Measurements from ENCODE around the gene BARX1.
A peak's percentile ranks its signal among the peaks of the same experiment; 100 is the strongest.

Gene BARX1

DNA sequence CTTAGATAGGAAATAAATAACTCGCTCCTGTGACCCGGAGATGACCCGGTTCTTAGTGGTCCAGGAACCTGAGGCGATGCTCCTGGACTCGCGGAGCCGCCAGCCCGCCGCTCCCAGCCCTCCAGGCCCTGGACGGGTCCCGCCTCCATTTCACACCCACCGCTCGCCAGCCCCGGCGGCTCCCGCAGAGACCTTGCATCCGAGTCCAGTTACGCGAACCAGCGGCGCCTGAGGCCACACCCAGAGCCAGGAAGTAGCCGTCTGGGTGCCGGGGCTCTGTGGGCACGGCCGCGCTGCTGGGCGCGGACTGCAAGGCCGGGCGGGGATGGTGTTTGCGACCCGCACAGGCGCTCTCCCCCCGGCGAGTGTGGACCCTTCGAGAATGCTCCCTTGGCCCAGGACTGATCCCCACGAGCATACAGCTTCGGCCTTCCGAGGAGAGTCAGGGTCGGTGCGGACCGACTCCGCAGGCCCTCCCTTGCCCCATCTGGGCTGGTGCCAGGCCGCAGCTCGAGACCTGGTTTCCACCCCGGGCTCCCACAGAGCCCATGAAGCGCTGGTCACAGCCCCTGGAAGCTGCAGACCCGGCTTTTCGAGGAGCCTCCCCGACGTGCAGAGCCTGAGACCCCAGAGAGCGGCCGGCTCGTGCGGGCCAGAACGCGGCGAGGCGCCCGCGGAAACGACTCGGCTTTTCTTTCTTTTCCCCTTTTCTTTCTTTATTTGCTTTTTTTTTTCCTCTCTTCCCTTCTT lies 5.2 kb upstream of the BARX1 start:
- Mint-ChIP-seq H3K27ac (no peak overlapping the region), H3K27me3 (peaks cover 43% of the 10 kb centered on the region), H3K4me1 (ENCODE audit: low read depth) (peaks cover 35% of the 10 kb centered on the region), H3K36me3 (peaks cover 2% of the 10 kb centered on the region), H3K4me3 (no peak overlapping the region), H3K9me3 (ENCODE audit: low read depth) (no peaks in the 10 kb centered on the region)

DNA sequence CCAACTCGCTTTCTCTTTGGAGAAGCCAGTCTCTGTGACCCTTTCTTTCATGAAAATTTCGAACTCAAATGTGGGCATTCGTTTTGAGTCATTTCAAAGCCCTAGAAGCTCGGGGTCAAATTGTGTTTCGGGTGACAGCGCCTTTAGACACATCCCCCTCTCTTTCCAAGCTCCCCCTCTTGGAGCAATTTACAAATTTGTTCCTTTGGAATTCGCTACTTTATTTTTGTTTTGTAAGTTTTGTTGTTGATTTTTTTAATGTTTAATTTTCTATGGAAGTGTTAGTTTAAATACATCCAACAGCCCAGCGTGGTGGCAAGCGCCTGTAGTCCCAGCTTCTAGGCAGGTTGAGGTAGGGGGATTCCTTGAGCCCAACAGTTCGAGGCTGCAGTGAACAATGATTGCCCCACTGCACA lies 4.6 kb upstream of the BARX1 start:
- Mint-ChIP-seq H3K27ac (no peak overlapping the region), H3K9me3 (ENCODE audit: low read depth) (no peaks in the 10 kb centered on the region), H3K36me3 (peaks cover 2% of the 10 kb centered on the region), H3K4me1 (ENCODE audit: low read depth) (peaks cover 36% of the 10 kb centered on the region), H3K27me3 (peaks cover 40% of the 10 kb centered on the region), H3K4me3 (peak overlapping the region; percentile 68)

DNA sequence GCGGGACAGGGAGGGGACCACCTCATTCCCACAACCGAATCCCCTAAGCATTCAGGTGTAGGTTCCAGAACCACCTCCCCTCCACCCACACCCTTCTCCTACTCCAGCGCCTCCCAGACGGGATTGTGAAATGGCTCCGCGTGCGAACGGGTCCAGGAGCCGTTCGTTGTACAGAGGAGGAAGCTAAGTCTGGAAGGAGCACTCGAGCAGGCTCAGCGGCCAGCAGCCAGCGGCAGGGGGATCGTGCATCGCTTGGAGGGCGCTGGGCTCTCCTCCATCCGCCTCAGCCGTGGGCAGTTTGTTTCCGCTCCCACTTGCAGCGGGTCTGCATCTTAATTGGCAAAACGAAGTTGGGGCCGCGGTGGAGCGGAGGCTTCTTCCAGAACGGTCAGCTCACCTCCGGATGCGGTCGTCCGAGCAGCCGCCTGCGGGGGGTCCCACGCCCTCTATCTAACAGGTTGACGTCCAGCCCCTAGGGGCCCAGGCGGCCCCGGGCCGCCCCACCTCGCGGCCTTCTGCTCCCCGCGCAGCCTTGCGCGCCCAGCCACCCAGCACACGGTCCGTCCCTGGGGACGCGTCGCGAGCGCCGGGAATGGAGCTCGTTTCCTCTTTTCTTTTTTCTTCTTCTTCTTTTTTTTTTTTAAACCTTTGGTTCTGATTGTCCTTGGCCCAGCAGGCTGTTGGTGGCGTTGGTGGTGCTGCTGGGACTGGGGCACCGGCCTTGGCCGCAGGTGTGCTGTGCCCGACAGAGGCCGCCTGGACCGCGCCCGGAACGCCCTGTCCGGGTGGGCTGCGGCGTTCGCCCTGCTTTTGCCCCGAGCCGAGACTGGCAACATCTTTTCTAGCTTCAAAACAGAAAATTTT lies 3.9 kb upstream of the BARX1 start:
- Mint-ChIP-seq H3K27ac (no peak overlapping the region), H3K27me3 (peaks cover 37% of the 10 kb centered on the region), H3K4me3 (peak overlapping the region; percentile 72), H3K9me3 (ENCODE audit: low read depth) (no peaks in the 10 kb centered on the region), H3K36me3 (peaks cover 2% of the 10 kb centered on the region), H3K4me1 (ENCODE audit: low read depth) (peaks cover 36% of the 10 kb centered on the region)

DNA sequence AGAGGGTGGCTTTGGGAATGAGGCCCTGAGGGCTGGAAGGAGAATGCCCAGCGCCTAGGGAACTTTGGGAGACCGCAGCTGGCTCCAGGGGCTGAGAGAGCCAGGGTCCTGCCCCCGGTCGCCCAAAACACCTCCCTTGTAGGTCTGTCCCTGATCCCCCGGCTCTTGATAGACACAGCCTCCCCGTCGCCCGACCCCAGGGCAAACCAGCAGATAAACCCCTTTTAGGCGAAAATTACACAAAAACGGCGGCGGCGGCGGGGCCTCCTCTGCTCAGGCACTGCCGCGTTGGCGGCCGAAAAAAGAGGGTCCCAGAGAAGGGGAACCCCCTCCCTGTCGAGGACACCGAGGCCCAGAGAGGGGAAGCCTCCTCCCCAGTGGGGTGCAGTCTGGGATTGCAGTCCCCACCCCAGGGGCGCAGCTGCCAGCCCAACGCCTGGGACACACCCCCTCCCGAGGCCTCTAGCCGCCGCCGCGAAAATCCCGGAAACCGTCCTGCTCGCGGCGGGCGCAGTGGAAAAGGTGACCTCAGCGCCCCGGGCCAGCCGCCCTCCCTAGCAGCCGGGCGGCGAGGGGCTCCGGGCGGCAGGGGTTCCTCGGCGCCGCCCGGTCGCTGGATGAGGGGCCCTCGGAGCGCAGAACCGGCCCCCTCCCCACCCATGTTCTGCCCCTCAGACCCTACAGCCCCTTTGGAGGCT lies 3.1 kb upstream of the BARX1 start:
- peaks cover 43% of the 10 kb centered on the region for H3K4me1 Mint-ChIP-seq (ENCODE audit: low read depth)
- H3K9me3 Mint-ChIP-seq (ENCODE audit: low read depth), result no peaks in the 10 kb centered on the region
- peak overlapping the region; percentile 72 for H3K4me3 Mint-ChIP-seq
- H3K27ac Mint-ChIP-seq, result no peak overlapping the region
- peaks cover 45% of the 10 kb centered on the region for H3K27me3 Mint-ChIP-seq
- peaks cover 2% of the 10 kb centered on the region for H3K36me3 Mint-ChIP-seq

DNA sequence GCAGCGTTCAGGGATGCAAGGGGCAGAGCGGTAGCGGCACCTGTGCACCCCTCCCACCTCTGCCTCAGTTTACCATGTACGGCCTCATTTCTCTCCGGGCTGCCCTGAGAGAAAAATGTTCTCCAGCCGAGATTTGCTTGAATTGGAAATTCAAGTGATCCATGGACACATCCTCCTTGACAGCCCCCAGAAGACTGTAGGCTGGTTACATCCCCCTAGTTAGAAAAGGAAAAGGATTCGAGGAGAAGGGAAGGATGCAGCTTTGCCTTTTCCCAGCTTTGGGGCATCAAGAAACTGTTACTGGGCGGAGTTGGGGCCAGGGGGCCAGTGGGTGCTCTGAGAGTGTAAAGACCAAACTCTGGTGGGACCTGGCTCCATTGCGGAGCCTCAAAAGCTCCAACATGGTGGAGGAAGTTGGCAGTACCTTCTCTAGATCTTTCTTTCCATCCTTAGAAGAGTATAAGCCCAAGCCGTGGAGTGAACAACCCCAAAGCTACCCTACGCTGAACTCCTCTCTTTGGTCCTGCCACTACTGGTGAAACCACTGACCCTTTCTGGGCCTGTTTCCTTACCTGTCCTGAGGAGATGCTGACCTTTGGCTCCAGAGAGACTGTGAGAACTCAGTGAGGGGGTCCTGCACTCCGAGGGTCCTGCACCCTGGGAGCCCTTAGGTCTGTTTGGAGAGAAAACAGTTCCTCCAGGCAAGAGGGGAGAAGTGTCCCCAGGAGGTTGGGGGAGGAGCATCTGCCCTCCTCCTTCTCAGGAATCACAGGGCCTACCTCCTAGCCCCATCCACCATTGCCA lies 1.0 kb upstream of the BARX1 start:
- no peaks in the 10 kb centered on the region for H3K9me3 Mint-ChIP-seq (ENCODE audit: low read depth)
- H3K27me3 Mint-ChIP-seq, result peaks cover 42% of the 10 kb centered on the region
- H3K27ac Mint-ChIP-seq, result no peak overlapping the region
- peak overlapping the region; percentile 86 for H3K4me3 Mint-ChIP-seq
- H3K36me3 Mint-ChIP-seq, result peaks cover 2% of the 10 kb centered on the region
- peaks cover 38% of the 10 kb centered on the region for H3K4me1 Mint-ChIP-seq (ENCODE audit: low read depth)

DNA sequence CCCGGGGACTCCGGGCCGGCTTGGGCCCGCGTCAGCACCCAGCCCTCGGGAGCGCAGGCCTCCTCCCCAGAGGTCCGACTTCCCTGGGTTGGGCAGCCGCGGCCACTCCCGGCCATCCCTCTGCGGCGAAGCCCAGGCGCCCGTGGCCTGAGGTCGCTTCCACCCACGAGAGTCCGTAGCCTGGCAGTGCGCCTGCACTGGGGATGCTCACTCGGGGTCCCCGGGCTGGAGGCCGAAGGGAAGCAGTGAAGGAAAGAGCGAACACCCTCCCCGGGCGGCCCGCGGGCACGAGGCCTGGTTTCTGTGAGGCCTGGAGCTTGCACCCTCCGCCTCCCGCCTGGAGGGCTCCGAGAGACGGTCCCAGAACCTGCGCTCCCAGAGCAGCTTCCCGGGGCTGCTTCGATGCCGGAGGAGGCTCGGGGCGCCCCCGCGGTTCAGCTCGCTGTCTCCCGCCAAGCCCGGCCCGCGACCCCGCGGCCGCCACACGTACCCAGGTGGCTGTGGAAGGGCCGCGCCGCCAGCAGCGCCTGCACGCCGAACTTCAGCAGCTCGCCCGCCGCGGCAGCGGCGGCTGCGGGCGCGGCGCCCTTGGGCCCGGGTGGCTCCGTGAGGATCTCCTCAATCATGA lies 607 bp downstream of the BARX1 start:
- Mint-ChIP-seq H3K4me1 (ENCODE audit: low read depth) (peaks cover 42% of the 10 kb centered on the region), H3K27ac (no peak overlapping the region), H3K9me3 (ENCODE audit: low read depth) (no peaks in the 10 kb centered on the region), H3K36me3 (peaks cover 2% of the 10 kb centered on the region), H3K27me3 (peaks cover 45% of the 10 kb centered on the region), H3K4me3 (no peak overlapping the region)

DNA sequence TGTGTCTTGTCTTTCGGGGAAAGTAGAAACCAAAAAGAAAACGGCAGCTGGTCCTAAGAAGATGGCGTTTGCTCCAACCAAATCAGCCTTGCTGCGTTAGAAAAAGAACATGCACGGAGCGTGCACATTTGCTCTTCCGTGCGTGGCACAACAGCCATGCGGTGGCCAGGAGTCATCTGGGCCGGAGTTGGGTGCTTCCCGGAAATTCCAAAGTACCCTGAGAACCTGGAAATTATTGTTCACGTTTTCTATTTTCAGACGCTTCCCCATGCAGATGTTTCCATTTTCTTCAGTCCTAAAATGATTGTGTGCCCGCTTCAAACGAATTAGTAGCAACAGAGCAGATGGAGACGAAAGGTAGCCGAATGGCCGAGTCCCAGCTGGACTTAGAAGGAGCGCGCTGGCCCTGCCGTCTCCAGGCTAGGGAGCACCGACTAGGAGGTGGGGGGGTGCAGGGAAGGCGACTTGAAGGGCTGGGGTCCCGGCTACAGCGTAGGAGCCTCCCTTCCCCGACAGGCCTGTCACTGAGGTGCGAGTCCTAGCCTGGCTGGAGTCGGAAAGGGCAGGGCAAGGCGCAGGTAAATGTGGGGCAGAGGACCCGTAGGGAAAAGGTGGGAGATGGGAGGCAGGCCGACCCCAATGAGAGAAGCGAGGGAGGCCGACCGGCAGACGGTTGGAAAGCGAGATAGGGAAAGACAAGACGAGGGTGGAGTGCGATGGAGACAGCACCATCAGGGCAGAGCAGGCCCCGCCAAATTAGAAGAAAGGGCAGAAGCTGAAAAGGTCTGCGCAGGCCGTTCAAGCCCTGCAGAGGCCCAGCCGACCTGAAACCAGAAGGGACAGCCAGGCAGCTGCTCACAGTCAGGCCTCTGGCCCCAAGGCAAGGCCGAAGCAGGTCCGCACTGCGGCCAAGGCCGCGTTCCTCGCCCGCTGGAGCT lies 1.4 kb downstream of the BARX1 start:
- H3K36me3 Mint-ChIP-seq, result peaks cover 2% of the 10 kb centered on the region
- peak overlapping the region; percentile 80 for H3K4me3 Mint-ChIP-seq
- H3K9me3 Mint-ChIP-seq (ENCODE audit: low read depth), result no peaks in the 10 kb centered on the region
- H3K27ac Mint-ChIP-seq, result peak overlapping the region; percentile 41
- H3K4me1 Mint-ChIP-seq (ENCODE audit: low read depth), result peaks cover 40% of the 10 kb centered on the region
- peaks cover 42% of the 10 kb centered on the region for H3K27me3 Mint-ChIP-seq

DNA sequence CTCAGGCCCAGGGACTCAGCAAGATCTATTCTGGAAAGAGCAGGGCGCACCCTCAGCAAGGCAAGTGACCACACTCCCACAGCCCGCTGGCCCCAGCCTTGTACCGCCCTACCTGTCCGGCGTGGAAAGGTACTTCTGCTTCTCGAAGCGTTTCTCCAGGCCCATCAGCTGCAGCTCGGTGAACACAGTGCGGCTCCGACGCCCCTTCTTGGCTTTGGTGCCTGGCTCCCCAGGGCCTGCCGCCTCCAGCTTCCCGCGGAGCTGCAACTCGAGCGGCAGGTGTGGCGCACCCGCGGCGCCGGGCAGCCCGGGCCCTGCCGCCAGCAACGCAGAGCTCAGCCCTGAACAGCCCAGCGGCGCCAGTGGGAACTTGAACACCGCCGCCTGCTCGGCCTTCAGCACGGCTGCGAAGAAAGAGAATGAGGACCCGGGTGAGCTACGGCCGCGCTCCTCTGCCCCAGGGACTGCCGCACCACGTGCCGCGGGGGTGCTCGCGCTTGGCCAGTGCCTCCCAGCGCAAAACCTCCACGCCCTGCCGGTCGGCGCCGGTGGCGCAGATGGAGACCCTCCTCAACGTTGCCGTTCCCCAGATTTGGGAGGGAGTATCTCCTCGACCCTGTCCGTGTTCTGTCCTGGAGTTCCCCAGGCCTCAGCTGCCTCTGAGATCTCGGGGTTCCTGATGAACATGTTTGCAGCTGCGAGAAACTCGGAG lies 2.2 kb downstream of the BARX1 start:
- Mint-ChIP-seq H3K36me3 (peaks cover 2% of the 10 kb centered on the region), H3K4me1 (ENCODE audit: low read depth) (peaks cover 37% of the 10 kb centered on the region), H3K27ac (no peak overlapping the region), H3K27me3 (peaks cover 41% of the 10 kb centered on the region), H3K9me3 (ENCODE audit: low read depth) (no peaks in the 10 kb centered on the region), H3K4me3 (peak overlapping the region; percentile 80)

DNA sequence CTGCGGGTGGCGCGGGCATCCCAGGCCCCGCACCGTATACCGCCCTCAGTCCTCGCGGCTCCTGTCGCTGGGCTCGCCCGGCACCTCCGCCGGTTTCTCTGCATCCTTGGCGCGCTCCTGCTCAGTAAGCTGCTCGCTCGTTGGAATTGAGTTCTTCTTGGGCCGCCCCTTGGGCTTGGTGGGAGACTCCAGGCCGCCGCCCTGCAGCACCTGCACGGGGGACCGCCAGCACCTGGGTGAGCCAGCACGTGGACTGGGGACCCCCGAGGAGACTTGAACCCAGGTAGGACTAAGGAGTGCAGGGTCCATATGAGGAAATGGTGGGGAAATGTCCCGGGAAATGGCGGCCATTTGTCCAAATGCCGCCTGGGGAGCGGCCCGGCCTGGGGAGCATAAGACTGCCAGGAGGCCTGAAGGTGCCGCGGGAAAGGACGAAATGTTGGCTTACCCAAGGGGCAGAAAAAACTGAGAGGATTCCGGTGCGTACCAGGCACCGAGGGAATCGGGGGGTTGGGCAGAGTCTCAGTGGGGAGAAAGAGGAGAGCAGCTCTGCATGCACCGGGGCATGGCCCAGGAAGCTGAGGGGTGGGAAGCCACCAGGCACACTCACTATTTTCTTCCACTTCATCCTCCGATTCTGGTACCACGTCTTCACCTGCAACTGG lies 2.9 kb downstream of the BARX1 start:
- no peaks in the 10 kb centered on the region for H3K36me3 Mint-ChIP-seq
- peaks cover 40% of the 10 kb centered on the region for H3K27me3 Mint-ChIP-seq
- peaks cover 41% of the 10 kb centered on the region for H3K4me1 Mint-ChIP-seq (ENCODE audit: low read depth)
- H3K9me3 Mint-ChIP-seq (ENCODE audit: low read depth), result no peaks in the 10 kb centered on the region
- H3K27ac Mint-ChIP-seq, result no peak overlapping the region
- peak overlapping the region; percentile 78 for H3K4me3 Mint-ChIP-seq

DNA sequence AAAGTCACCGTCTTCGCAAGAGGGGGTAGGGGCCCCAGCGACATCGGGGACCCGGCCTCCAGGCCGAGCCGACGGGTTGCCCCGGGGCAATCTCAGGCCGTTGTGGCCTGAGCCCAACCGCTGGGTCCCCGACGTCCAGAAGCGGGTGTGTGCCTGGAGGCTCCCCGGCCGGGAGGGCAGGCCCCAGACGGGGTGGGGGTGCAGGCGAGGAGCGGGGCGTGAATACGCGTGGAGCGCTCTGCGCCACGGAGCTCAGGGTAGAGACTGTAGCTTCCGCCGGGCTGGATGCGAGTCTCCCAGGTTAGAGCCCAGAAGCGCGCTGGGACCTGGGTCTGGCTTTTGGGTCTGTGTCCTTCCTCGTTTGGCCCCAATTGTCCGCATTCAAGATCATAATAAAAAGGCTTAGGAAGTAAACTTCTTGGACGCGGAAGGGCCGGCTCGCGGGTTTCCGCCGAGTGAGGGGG lies 3.5 kb downstream of the BARX1 start:
- H3K9me3 Mint-ChIP-seq (ENCODE audit: low read depth), result no peaks in the 10 kb centered on the region
- H3K27ac Mint-ChIP-seq, result no peak overlapping the region
- H3K4me3 Mint-ChIP-seq, result peak overlapping the region; percentile 78

DNA sequence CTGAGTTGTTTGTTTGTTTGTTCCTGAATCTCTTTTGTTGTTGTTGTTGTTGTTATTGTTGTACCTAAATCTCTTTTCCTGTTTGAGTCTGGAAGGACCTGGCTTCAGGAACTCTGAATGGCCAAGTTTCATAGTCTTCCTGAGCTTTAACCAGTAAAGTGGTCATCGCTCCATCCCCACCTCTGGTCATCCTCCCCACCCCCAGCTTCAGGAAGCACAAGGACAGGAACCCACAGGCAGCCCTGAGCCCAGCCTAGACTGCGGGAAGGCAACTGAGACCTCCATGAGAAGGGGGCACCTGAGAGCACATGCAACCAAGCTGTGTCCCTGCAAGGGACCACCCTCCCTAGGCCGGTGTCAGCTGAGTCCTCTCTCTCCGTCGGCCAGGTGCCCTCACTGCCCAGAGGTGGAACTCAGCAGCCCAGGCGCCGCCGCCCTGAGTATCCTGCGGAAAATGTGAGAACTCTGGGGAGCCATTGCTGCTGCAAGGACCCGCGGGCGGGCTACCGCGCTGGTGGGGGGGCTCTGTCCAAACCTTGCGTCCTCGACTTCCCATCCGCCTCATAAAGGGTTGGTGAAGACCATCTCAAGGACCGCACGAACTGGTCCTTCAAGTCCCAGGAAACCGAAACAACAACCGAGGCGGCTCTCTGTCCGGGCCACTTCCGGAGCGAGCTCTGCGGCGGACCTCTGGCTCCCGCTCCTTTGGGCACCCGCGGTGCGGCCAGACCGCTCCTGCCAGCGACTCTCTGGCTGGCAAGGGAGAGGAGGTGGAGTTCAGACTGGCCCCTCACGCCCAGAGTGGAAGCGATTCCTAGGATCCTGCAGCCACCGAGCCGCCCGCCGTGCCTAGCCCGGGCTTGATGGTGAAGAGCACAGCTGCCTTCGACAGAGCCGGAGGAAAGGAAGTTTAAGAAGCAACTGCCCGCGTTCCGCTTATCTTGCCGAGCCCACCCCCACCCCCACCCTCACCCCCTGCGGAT lies 4.2 kb downstream of the BARX1 start:
- Mint-ChIP-seq H3K36me3 (no peaks in the 10 kb centered on the region), H3K9me3 (ENCODE audit: low read depth) (no peaks in the 10 kb centered on the region), H3K4me3 (peak overlapping the region; percentile 78), H3K4me1 (ENCODE audit: low read depth) (peaks cover 45% of the 10 kb centered on the region), H3K27ac (no peak overlapping the region), H3K27me3 (peaks cover 44% of the 10 kb centered on the region)

More for the DNA sequence above, 3.5 kb downstream of the BARX1 start:
- no peaks in the 10 kb centered on the region for H3K36me3 Mint-ChIP-seq
- H3K4me1 Mint-ChIP-seq (ENCODE audit: low read depth), result peaks cover 41% of the 10 kb centered on the region
- peaks cover 42% of the 10 kb centered on the region for H3K27me3 Mint-ChIP-seq

All from activated naive CD8-positive, alpha-beta T cell (primary cell).